ENCODE measurements around the gene RGS19.
A peak's percentile ranks its signal among the peaks of the same experiment; 100 is the strongest.

The RGS19 gene

GRCh38 chr20:64107736-64108457 is 28.6 kb upstream of the RGS19 start:
- no peak for DNase-seq

DNA sequence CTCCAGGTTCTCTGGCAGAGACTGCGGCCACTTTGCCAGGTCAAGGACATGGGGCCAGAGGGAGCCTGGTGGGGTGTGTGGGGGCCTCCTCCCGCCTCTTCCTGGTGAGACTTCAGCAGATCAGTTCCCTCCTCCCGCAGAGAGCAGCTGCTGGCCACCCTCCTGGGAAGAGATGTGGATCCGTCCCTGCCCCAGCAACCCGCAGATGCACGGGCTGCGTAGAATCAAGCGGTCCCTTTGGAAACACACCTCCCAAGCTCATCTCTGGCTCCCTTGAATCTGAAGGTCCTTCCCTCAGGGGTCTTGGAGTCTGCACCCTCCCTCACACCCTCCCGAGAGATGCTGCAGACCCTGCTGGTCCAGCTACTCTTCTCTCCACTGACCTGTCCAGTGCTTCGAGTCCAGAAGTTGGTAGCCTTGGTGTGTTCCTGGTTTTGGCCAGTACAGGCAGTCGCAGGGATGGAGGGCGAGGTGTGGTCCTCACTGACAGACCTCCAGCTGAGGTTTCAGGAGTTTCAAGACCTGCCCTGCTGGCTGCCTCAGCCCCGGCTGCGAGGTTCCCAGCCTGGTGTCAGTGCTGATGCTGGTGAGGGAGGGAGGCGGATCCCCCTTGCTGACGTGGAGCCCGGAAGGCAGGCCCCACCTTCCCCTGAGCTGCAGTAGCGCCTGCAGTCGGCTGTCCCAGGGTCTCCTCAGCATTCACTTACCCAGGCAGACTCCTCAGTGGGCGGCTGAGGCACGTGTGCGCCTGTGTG is 27.8 kb upstream of the RGS19 start, which contains the start of gene NPBWR2:
Gene NPBWR2 (minus strand): TSS at position 585 of the 755 bp plus-strand sequence. CDS start 734 bp downstream, outside the sequence.
- DNase-seq = no peak

DNA sequence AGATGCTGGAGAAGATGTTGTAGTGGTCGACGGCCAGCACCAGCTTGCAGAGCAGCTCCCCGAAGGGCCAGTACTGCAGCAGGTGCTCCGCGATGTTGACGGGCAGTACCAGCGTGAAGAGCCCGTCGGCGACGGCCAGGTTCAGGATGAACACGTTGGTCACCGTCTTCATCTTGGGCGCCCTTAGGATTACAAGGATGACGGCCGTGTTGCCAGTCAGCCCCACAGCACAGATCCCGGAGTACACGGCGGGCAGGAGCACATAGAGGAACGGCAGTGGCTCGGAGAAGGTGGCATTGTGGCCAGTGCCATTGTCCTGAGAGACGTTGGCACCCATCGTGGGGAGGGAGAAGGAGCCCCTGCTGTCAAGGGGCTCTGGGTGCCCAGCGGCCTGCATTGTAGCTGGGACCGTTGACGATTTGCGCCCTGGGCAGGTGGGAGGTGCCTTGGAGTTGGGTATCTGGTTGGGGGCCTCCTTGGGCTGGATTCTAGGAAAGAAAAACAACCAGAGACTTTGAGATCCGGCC is 27.2 kb upstream of the RGS19 start:
- DNase-seq = no peak

DNA sequence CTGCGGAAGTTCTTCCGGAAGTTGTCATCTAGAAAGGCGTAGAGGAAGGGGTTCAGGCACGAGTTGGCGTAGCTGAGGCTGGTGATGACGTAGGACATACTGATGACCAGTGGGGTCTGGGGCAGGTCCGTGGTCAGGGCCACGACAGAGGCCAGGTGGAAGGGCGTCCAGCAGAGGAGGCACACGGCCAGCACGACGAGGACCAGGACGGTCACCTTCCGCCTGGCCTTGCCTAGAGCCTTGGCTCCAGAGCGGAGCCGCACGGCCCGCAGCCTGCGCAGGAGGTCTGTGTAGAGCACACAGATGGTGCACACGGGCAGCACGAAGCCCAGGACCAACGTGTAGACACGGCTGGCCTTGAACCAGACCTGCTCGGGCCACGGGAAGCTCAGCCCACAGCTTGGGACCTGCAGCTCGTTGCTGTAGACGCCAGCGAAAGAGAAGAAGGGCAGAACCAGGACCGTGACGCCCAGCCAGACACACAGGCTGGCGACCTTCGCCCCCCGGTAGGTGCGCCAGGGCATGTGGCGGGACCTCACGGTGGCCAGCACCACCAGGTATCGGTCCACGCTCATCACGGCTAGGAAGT is 26.6 kb upstream of the RGS19 start:
- DNase-seq = no peak

DNA sequence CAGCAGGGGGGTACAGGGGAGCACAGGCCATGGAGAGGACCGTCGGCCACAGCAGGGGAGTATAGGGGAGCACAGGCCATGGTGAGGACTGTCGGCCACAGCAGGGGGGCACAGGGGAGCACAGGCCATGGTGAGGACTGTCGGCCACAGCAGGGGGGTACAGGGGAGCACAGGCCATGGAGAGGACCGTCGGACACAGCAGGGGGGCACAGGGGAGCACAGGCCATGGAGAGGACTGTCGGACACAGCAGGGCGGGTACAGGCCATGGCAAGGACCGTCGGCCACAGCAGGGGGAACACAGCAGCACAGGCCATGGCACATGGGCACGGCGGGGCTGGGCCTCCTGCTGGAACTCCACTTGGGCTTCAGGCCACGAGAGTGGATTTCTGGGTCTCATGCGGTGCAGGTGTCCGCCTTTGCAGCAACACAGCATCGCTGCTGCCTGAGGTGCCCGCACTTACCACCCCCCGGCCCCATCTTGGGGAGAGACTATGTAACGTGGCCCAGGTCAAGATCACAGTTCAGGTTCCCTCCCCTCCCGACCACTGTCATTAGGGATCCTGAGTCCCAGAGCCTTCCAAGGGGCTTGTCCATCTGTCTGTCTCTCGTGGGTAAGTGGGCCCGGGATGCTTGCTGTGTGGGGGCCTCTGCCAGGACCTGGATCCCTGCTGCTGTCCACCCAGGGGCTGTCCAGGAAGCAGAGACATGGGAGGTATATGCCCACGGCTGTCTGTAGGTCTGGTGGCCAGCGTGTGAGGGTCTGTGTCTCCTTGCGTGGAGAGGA is 25.5 kb upstream of the RGS19 start:
- DNase-seq = no peak

- DNase-seq = no peak
Measured at GRCh38 chr20:64103871-64104666, 24.8 kb upstream of the RGS19 start.

DNA sequence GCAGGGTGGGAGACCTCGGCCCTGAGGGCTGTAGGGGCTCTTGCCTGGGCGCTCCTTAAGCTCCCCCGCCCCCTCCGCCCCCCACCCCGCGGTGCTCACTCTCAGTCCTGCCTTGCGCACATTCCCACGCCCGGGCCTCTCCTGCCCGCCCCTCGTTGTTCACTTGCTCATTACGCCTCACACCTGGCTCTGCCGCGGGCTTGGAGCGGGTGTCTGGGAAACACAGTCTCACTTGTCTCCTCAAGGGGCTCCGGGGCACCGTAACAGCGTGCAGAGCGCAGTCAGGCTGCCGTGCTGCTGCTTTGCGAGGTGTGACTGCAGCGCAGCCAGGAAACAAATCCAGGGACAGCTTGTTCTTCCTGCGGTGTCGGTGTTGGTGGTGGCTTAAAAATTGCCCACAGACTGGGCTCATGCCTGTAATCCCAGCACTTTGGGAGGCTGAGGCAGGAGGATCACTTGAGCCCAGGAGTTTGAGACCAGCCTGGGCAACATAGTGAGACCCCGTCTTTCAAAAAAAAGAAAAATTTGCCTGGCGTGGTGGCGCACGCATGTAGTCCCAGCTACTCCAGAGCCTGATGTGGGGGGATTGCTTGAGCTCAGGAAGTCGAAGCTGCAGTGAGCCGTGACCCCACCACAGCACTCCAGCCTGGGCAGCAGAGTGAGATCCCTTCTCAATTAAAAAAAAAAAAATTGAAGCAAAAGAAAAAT is 23.5 kb upstream of the RGS19 start:
- peak; percentile 89 for DNase-seq

- peak; percentile 81 for DNase-seq
Measured at GRCh38 chr20:64101731-64102621, 22.7 kb upstream of the RGS19 start.

- DNase-seq = no peak
Measured at GRCh38 chr20:64100946-64101688, 21.8 kb upstream of the RGS19 start.

DNA sequence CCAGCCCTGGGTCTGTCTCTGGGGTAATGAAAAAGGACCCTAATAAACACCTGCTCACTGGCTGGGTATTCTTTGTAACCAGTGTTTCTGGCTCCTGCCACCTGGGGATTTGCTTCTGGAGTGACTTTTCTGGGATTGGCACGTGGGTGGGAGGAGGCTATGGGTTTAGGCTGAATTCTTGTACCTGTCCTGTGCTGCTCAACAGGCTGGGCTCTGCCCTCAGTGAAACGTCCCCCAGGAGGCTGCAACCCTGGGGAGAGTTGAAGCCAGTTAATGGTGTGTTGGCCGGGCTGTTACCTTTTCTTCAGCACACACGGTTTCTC is 21.2 kb upstream of the RGS19 start:
- no peak for DNase-seq

GRCh38 chr20:64099880-64100565 is 20.7 kb upstream of the RGS19 start:
- peak; percentile 96 for DNase-seq

DNA sequence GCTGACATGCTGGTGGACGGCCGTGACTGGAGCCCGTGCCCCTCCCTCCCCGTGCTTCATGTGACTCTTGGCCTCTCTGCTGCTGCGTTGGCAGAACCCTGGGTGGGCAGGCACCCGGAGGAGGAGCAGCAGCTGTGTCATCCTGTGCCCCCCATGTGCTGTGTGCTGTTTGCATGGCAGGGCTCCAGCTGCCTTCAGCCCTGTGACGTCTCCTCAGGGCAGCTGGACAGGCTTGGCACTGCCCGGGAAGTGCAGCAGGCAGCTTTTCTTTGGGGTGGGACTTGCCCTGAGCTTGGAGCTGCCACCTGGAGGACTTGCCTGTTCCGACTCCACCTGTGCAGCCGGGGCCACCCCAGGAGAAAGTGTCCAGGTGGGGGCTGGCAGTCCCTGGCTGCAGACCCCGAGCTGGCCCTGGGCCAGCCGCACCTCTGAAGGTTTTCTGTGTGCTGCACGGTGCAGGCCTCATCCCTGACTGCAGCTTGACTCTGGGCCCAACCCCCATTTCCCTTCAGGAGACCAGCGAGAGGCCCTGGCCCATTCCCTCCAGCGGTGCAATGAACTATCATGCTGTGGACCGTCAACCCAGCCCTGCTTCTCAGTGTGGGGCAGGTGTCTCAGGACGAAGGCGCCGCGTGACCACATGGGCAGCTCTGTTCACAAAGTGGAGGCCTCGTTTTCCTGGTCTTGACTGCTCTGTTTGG is 19.9 kb upstream of the RGS19 start:
- DNase-seq = no peak

- no peak for DNase-seq
Measured at GRCh38 chr20:64098471-64099013, 19.2 kb upstream of the RGS19 start.

DNA sequence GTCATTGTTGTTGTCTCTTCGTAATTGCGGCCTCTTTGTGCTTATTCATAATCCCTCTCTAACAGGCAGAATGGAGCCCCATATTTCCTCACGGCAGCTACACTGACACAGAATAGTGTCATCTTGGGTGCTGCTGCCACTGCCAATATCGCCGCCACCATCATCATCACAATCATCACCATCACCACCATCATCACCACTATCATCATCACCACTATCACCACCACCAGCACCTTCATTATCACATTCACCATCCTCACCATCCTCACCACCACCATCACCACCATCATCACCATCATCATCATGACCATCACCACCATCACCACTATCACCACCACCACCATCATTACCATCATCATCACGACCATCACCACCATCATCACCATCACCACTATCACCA is 17.2 kb upstream of the RGS19 start:
- DNase-seq = no peak

- DNase-seq = no peak
Measured at GRCh38 chr20:64095927-64096326, 16.6 kb upstream of the RGS19 start.

DNA sequence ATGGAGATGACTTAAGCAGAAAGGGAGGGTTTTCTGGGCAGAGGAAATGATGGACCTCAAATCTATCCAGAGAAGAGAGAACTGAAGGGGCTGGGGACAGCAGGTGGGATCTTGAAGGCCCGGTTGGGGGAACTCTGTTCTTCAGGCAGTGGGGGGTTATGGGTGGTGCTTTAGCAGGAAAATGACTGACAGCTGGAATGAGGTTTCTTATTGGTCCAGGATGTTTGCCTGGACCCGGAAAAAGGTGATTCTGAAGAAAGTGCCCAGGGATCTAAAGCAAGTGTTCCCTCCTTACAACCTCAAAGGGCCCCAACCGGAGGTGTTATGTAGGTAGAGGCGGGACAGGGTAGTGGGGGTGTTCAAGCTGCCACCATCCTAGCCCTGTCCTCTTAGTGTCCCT is 16.1 kb upstream of the RGS19 start:
- DNase-seq = no peak

DNA sequence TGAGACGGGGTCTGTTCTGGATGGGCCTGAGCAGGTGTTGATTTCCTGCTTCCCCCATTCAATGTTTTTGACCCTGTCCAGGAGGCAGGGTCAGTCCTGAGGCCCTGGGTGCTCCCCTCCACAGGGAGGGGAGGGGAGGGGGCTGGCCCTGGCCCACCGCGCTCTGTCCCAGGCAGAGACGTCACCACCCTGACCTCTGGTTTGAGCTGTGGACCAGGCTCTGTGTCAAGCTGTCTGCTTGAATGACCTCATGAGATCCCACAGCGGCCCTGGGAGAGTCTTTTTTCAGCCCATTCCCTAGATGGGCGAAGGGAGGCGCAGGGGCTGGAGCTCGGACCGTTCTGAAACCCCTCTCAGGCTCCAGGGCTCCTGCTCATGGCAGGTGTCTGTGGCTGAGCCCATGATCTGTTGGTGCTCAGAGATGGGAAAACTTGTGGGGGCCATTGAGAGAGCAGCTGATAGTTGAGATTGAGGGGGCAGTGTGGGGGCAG is 13.7 kb upstream of the RGS19 start:
- no peak for DNase-seq

Measured in NCI-H2171 (cell line).